HEK293T (cell line): Measurements from ENCODE around the gene LENG9.

Experiments used
- FOXA1 ChIP-seq: fragments of 450-650 bp; IDR thresholded peaks from 2 replicates; pipeline ENCODE4 v1.6.1; 2016; ENCODE audit warnings: mild to moderate bottlenecking
- FOXK2 ChIP-seq: fragments of 450-650 bp; IDR thresholded peaks from 2 replicates; pipeline ENCODE4 v1.6.1; 2016; ENCODE audit warnings: mild to moderate bottlenecking

- no peak for TF ChIP-seq FOXK2
- TF ChIP-seq FOXA1, result no peak
These were observed 15.2 kb upstream of the LENG9 start for GRCh38 chr19:54478677-54479266.
